CD14-positive monocyte (primary cell): ENCODE measurements around the gene LTB4R2. TPM values are rescaled to one million over a fixed set of nuclear protein-coding genes. Genes with fewer than 3 reads are reported as not detected.

ENCODE experiments used
- DNase-seq, 3 donors: peaks; one replicate each; pipeline ENCODE4 v3.0.0-alpha.2; 2011 to 2022
- H2AFZ ChIP-seq: 2 replicates; pipeline ENCODE4 v1.6.0; 2012; ENCODE audit warnings: mild to moderate bottlenecking, low read depth, low read length, inconsistent platforms; ENCODE audit not compliant: insufficient read depth, poor library complexity, severe bottlenecking
- H3K27ac ChIP-seq, 2 donors: 1 replicate in 1 of 2; 2 replicates in 1 of 2; pipeline ENCODE4 v1.5.1; 2012 to 2013; ENCODE audit warnings: low read length in 2 of 2, control low read depth in 1 of 2, inconsistent platforms in 1 of 2, low read depth in 1 of 2, mild to moderate bottlenecking in 1 of 2
- H3K27me3 ChIP-seq, 2 donors: one replicate each; pipeline versions ENCODE4 v1.6.0 to v1.6.1; 2011 to 2013; ENCODE audit warnings: low read length in 2 of 2; ENCODE audit not compliant: control insufficient read depth in 2 of 2, insufficient read depth in 2 of 2
- H3K36me3 ChIP-seq, 2 donors: replicated peaks in 1 of 2; 1 replicate in 1 of 2; 2 replicates in 1 of 2; pipeline versions ENCODE4 v1.5.1 to v1.6.1; 2012 to 2013; ENCODE audit warnings: low read length in 2 of 2, control low read depth in 1 of 2, inconsistent platforms in 1 of 2, mild to moderate bottlenecking in 1 of 2; ENCODE audit not compliant: insufficient read depth in 2 of 2, control insufficient read depth in 1 of 2
- H3K4me1 ChIP-seq, 2 donors: 1 replicate in 1 of 2; 2 replicates in 1 of 2; pipeline versions ENCODE4 v1.5.1 to v1.6.1; 2012 to 2013; ENCODE audit warnings: low read length in 2 of 2, control low read depth in 1 of 2, inconsistent platforms in 1 of 2, mild to moderate bottlenecking in 1 of 2, moderate library complexity in 1 of 2; ENCODE audit not compliant: insufficient read depth in 2 of 2, control insufficient read depth in 1 of 2
- H3K4me2 ChIP-seq: replicated peaks from 2 replicates; pipeline ENCODE3; 2012; ENCODE audit warnings: low read length, moderate library complexity, mild to moderate bottlenecking; ENCODE audit not compliant: poor library complexity, severe bottlenecking; ENCODE audit errors: extremely low read depth
- H3K4me3 ChIP-seq, 3 experiments: fragments of 200-600 bp in 1 of 3; sonication (generic) in 1 of 3; replicated peaks in 1 of 3; 1 replicate in 2 of 3; 2 replicates in 1 of 3; pipeline ENCODE4 v1.5.1; 2011 to 2013; ENCODE audit warnings: low read length in 3 of 3, mild to moderate bottlenecking in 3 of 3, control low read depth in 2 of 3, low read depth in 2 of 3, inconsistent platforms in 1 of 3, moderate library complexity in 1 of 3
- H3K79me2 ChIP-seq: 2 replicates; pipeline ENCODE4 v1.6.0; 2012; ENCODE audit warnings: mild to moderate bottlenecking, control low read depth, inconsistent platforms, low read length, moderate library complexity; ENCODE audit not compliant: insufficient read depth
- H3K9ac ChIP-seq: 2 replicates; pipeline ENCODE4 v1.6.0; 2017; ENCODE audit warnings: low read length, mild to moderate bottlenecking; ENCODE audit not compliant: insufficient read depth, poor library complexity, severe bottlenecking
- H3K9me3 ChIP-seq, 2 donors: replicated peaks in 1 of 2; 1 replicate in 1 of 2; 2 replicates in 1 of 2; pipeline versions ENCODE4 v1.5.1 to v1.6.1; 2012 to 2013; ENCODE audit warnings: low read length in 2 of 2, control low read depth in 1 of 2; ENCODE audit not compliant: control insufficient read depth in 1 of 2, insufficient read depth in 1 of 2
- H4K20me1 ChIP-seq: 2 replicates; pipeline ENCODE4 v1.6.0; 2012; ENCODE audit warnings: mild to moderate bottlenecking, low read length, control low read depth, moderate library complexity; ENCODE audit not compliant: insufficient read depth
- H3K27ac Mint-ChIP-seq, 7 donors: one replicate each; pipeline ENCODE4 v1.8.0; 2020; ENCODE audit warnings: mild to moderate bottlenecking in 7 of 7, mixed read lengths in 7 of 7, moderate library complexity in 6 of 7, inconsistent platforms in 2 of 7
- H3K27me3 Mint-ChIP-seq, 3 donors: one replicate each; pipeline ENCODE4 v1.8.0; 2021 to 2022; ENCODE audit warnings: low read depth in 3 of 3, mild to moderate bottlenecking in 3 of 3, mixed read lengths in 3 of 3, moderate library complexity in 3 of 3, inconsistent platforms in 1 of 3
- H3K36me3 Mint-ChIP-seq, 2 donors: one replicate each; pipeline ENCODE4 v1.8.0; 2020; ENCODE audit warnings: mixed read lengths in 2 of 2, inconsistent platforms in 1 of 2, mild to moderate bottlenecking in 1 of 2
- H3K4me1 Mint-ChIP-seq: one replicate; pipeline ENCODE4 v1.8.0; 2020; ENCODE audit warnings: mild to moderate bottlenecking, mixed read lengths
- H3K4me3 Mint-ChIP-seq, 2 donors: one replicate each; pipeline ENCODE4 v1.8.0; 2020; ENCODE audit warnings: mild to moderate bottlenecking in 2 of 2, mixed read lengths in 2 of 2, moderate library complexity in 1 of 2
- H3K9me3 Mint-ChIP-seq, 7 donors: one replicate each; pipeline ENCODE4 v1.8.0; 2020 to 2022; ENCODE audit warnings: mixed read lengths in 7 of 7, mild to moderate bottlenecking in 6 of 7, moderate library complexity in 6 of 7, inconsistent platforms in 2 of 7
- WGBS: methylation state at CpG from one replicate; pipeline ENCODE4 v1.1.5; 2013; ENCODE audit warnings: missing lambda C conversion rate; ENCODE audit not compliant: insufficient coverage; 5-methylcytosine and 5-hydroxymethylcytosine counted together
- intact Hi-C, 2 donors: fragments of 100-400 bp; cut with micrococcal nuclease; formaldehyde crosslinking; loops; one replicate each; pipeline versions ENCODE4 v1.15.0 to v1.15.1; 2023
- polyA minus RNA-seq: library from RNA; depleted of rRNA, polyadenylated mRNA; stranded (reverse); fragments of >200 nt; gene quantifications from 2 replicates; pipeline ENCODE4 v1.2.3, GENCODE V29; 2012
- polyA plus RNA-seq, 3 donors: library from polyadenylated mRNA; depleted of rRNA in 1 of 3; unstranded in 2 of 3; stranded (reverse) in 1 of 3; fragments of 300-500 nt in 2 of 3; fragments of >200 nt in 1 of 3; fragmentation: Illumina TruSeq in 2 of 3; gene quantifications; 1 replicate in 2 of 3; 2 replicates in 1 of 3; pipeline ENCODE4 v1.2.3, GENCODE V29; 2012 to 2021
- total RNA-seq, 12 experiments: library from RNA in 1 of 12; stranded (reverse) in 1 of 12; fragments of 120-200 nt in 1 of 12; gene quantifications; one replicate each; pipeline ENCODE4 v1.2.4 and lab custom pipeline; 2013 to 2026; ENCODE audit warnings: mixed read lengths in 6 of 12, inconsistent platforms in 1 of 12
- TF ChIP-seq, protein P1 (sequence below): fragments of 200-600 bp; IDR thresholded peaks from one replicate; pipeline ENCODE4 v1.8.0; 2022; ENCODE audit warnings: antibody characterized with exemption, mild to moderate bottlenecking

LTB4R2 gene, protein sequence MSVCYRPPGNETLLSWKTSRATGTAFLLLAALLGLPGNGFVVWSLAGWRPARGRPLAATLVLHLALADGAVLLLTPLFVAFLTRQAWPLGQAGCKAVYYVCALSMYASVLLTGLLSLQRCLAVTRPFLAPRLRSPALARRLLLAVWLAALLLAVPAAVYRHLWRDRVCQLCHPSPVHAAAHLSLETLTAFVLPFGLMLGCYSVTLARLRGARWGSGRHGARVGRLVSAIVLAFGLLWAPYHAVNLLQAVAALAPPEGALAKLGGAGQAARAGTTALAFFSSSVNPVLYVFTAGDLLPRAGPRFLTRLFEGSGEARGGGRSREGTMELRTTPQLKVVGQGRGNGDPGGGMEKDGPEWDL
- 11.0 TPM for total RNA-seq (2013)
- 10 to 100 TPM in 1 of 3 donors, 1 to 10 TPM in 2; 2.7 to 25.1 (median 2.9) TPM for polyA plus RNA-seq
- 26.2 and 33.3 TPM in 2 replicates for polyA minus RNA-seq
- total RNA-seq (lab: John Stamatoyannopoulos, UW) = 0.52 to 8.3 (median 3.4) reads per million in 11 experiments

DNA sequence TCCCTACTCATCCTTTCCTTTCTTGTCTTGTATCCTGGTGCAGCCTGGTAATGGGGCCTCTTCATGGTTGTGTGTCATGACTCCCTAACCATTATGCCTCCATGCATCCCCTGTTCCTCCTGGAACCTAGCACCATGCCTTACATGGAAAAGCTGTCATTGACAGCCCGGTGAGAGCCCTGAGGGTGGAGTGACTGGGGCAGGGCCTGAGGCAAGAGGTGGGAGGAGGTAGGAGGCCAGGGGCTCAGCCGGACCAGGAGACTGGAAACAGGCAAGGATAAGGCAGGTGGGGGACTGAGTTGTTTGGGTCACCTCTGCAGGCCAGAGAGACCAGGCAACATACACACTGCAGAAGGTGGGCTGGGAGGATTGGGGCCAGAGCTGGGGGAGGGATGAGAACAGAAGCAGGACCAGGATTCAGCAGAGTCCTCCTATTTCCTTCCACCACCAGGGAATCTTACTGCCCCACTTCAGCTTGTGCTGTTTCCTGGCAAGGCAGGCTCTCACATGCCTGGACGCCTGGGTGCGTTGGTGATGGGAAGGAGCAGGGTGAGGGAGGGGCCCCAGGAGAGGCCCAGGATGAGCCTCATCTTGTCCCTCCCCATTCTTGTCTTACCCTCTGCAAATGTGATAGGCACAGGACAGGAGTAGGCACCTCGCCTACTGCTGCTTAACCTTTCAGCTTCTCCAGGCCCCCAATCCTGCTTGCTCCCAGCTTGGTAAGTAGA lies at the start of gene LTB4R2:
LTB4R2 (plus strand) TSS at position 603 of the 727 bp plus-strand sequence. CDS start 525 bp downstream, outside the sequence.
- H3K36me3 Mint-ChIP-seq = peaks cover 50 to 56% of the 10 kb centered on the region in 2 donors
- peak within 1 kb of the TSS; percentile 80 for H2AFZ ChIP-seq
- no CpG with 5 or more reads among the region's 5 CpGs for WGBS
- H3K4me1 Mint-ChIP-seq = peaks cover 68% of the 10 kb centered on the region
- H4K20me1 ChIP-seq = peaks cover 57% of the 10 kb centered on the region
- peaks cover 36 to 45% of the 10 kb centered on the region in 2 donors for H3K36me3 ChIP-seq
- no peak for DNase-seq
- H3K27ac ChIP-seq = peak within 1 kb of the TSS; percentile 85 to 89
- peak within 1 kb of the TSS; percentile 93 for H3K4me2 ChIP-seq
- H3K79me2 ChIP-seq = peaks cover 83% of the 10 kb centered on the region
- H3K9ac ChIP-seq = peak within 1 kb of the TSS; percentile 67
- H3K27me3 ChIP-seq = no peaks in the 10 kb centered on the region
- no peaks in the 10 kb centered on the region for H3K9me3 ChIP-seq
- H3K4me3 Mint-ChIP-seq = peak within 1 kb of the TSS; percentile 81 to 95
- peak within 1 kb of the TSS; percentile 80 to 98 (median 89) for H3K27ac Mint-ChIP-seq
- intact Hi-C loops = loop anchor here in 1 of 2 donors (5.0 to 10.0 kb wide), 3 partner anchors 32 to 95 kb away; partner anchors contain the start of genes CHMP4A, GMPR2, MDP1 and NEDD8
- TF ChIP-seq, protein P1, sequence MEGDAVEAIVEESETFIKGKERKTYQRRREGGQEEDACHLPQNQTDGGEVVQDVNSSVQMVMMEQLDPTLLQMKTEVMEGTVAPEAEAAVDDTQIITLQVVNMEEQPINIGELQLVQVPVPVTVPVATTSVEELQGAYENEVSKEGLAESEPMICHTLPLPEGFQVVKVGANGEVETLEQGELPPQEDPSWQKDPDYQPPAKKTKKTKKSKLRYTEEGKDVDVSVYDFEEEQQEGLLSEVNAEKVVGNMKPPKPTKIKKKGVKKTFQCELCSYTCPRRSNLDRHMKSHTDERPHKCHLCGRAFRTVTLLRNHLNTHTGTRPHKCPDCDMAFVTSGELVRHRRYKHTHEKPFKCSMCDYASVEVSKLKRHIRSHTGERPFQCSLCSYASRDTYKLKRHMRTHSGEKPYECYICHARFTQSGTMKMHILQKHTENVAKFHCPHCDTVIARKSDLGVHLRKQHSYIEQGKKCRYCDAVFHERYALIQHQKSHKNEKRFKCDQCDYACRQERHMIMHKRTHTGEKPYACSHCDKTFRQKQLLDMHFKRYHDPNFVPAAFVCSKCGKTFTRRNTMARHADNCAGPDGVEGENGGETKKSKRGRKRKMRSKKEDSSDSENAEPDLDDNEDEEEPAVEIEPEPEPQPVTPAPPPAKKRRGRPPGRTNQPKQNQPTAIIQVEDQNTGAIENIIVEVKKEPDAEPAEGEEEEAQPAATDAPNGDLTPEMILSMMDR = no peak
- no peaks in the 10 kb centered on the region for H3K27me3 Mint-ChIP-seq
- peaks cover 65 to 73% of the 10 kb centered on the region in 2 donors for H3K4me1 ChIP-seq
- peaks cover 0 to 2% (median 0%) of the 10 kb centered on the region in 7 donors for H3K9me3 Mint-ChIP-seq
- H3K4me3 ChIP-seq = peak within 1 kb of the TSS; percentile 51 to 84 (median 57)

DNA sequence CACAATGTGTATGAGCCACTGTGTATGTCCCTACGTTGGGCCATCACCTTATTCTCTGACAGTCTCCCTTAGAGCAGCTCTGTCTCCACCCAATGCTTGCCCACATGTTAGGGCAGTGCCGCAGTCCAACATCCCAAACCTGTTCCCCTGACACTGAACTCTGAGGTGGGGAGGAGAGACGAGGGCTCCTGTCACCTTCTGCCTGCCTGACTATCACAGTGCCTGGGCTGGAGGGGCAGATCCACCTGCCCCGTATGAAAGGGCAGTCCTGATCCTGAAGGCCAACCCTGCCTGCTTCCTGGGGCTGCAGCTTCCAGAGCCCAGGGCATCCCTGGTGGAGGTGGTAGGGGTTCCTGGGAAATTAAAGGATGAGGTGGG lies 49.2 kb upstream of the LTB4R2 start:
- Histone ChIP-seq H4K20me1 (no peaks in the 10 kb centered on the region), H3K4me3 (no peak overlapping the region), H3K9ac (no peak overlapping the region), H3K79me2 (no peaks in the 10 kb centered on the region), H3K4me1 (no peaks in the 10 kb centered on the region), H2AFZ (no peak overlapping the region), H3K27ac (no peak overlapping the region), H3K9me3 (no peaks in the 10 kb centered on the region), H3K36me3 (peaks cover 39 to 80% of the 10 kb centered on the region in 2 donors), H3K4me2 (no peak overlapping the region), H3K27me3 (no peaks in the 10 kb centered on the region)
- no peak overlapping the region for H3K4me3 Mint-ChIP-seq
- 80% methylated on average over 1 of the region's 4 CpGs for WGBS
- H3K27me3 Mint-ChIP-seq = peaks cover 0 to 2% (median 1%) of the 10 kb centered on the region in 3 donors
- peak overlapping the region in 2 of 7 donors; percentile 4 to 70 for H3K27ac Mint-ChIP-seq
- intact Hi-C loops = no loop called here
- H3K36me3 Mint-ChIP-seq = peaks cover 64 to 81% of the 10 kb centered on the region in 2 donors
- no peaks in the 10 kb centered on the region for H3K4me1 Mint-ChIP-seq
- no peak for DNase-seq
- TF ChIP-seq, protein P1 = no peak
- H3K9me3 Mint-ChIP-seq = no peaks in the 10 kb centered on the region
